Liver (tissue), 3 donors: ENCODE measurements around the gene CFHR3.

Experiments used
- ATF3 ChIP-seq: IDR thresholded peaks from 2 replicates; pipeline ENCODE4 v1.6.1; 2016; ENCODE audit warnings: antibody characterized with exemption
- CTCF ChIP-seq: fragments of 150-350 bp; IDR thresholded peaks from 2 replicates; pipeline ENCODE4 v1.5.1; 2017; ENCODE audit warnings: improper control_type of control experiment, low read depth, low read length; ENCODE audit not compliant: missing input control
- HNF4G ChIP-seq: IDR thresholded peaks from 2 replicates; pipeline ENCODE4 v1.6.1; 2016; ENCODE audit warnings: antibody characterized with exemption
- MAX ChIP-seq: IDR thresholded peaks from 2 replicates; pipeline ENCODE4 v1.6.1; 2016; ENCODE audit warnings: antibody characterized with exemption
- RAD21 ChIP-seq, 2 donors: IDR thresholded peaks; 2 replicates each; pipeline ENCODE4 v1.6.1; 2016; ENCODE audit warnings: antibody characterized with exemption in 2 of 2, mild to moderate bottlenecking in 2 of 2
- REST ChIP-seq: IDR thresholded peaks from 2 replicates; pipeline ENCODE4 v1.6.1; 2016; ENCODE audit warnings: antibody characterized with exemption, mild to moderate bottlenecking
- RXRA ChIP-seq, 2 donors: IDR thresholded peaks; 2 replicates each; pipeline ENCODE4 v1.6.1; 2017 to 2018; ENCODE audit warnings: antibody characterized with exemption in 2 of 2, mild to moderate bottlenecking in 1 of 2
- SP1 ChIP-seq: IDR thresholded peaks from 2 replicates; pipeline ENCODE4 v1.6.1; 2018; ENCODE audit warnings: antibody characterized with exemption, mild to moderate bottlenecking
- TAF1 ChIP-seq: conservative IDR thresholded peaks from 2 replicates; pipeline ENCODE4 v1.6.1; 2016; ENCODE audit warnings: antibody characterized with exemption, mild to moderate bottlenecking
- donor health status: healthy.
- donor health status: healthy.

GRCh38 chr1:196777603-196778002, 3.0 kb downstream of the CFHR3 start:
- TF ChIP-seq RAD21 (IDR thresholded peaks at IDR 0.05): no peak
- TF ChIP-seq SP1: no peak
- no peak for TF ChIP-seq CTCF
- TF ChIP-seq TAF1: no peak
- no peak for TF ChIP-seq ATF3
- no peak for TF ChIP-seq REST
- no peak for TF ChIP-seq MAX
- TF ChIP-seq HNF4G: no peak
- no peak for TF ChIP-seq RXRA (IDR thresholded peaks at IDR 0.05)
